HG02885 (cell line): Measurements from ENCODE around the gene PAFAH1B2.
"Not testable (repeated sequence)": the region's sequence is repeated elsewhere in the genome, so short reads cannot be mapped to it uniquely, and the experiment has no call there.

ENCODE experiments used
- ATAC-seq: cut with Tn5 transposase; IDR thresholded peaks from one replicate; pipeline ENCODE4 v1.9.1; 2021; ENCODE audit warnings: mild to moderate bottlenecking; ENCODE audit not compliant: unreplicated experiment, poor library complexity

The PAFAH1B2 gene

DNA sequence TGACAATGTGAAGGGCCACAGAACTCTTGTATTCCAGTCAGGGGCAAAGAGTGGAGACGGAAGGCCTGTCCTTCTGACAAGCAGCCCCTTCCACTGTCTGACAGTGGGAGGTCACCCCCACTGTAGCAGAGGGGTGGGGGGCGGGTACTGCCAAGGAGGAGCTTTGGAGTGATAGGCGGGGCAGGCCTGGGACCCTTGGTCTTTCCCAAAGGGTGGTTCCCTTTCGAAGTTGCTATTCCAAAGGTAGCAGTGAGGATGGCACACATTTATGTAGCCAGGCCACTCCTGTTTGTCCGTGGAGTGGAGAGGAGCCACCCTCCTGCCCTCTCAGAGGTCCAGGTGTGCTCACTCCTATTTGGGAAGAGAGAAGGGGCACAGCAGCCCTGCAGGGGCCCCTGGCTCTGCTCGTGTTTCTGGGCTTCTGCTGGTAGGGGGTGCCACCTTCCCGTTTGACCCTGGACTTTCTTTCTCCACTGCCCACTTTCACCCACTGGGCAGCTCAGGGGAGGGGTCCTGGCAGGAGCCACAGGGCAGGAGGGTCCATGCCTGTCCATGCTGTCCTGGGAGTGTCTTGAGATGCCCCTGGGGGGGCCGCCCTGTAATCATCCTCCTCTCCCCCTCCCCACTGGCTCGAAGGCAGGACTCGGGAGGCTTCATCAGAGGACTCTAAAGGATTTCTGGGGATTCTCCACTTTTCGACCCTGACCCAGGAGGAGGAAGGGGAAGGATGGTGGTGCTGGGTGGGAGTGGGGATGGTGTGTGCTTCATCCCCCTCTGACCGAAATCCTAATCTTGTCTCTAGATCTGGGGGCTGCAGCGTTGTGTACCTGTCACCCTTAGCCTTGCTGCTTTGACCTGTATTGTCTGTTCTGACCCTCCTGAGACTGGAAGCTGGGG, 56.1 kb downstream of the PAFAH1B2 start:
- no peak for ATAC-seq

DNA sequence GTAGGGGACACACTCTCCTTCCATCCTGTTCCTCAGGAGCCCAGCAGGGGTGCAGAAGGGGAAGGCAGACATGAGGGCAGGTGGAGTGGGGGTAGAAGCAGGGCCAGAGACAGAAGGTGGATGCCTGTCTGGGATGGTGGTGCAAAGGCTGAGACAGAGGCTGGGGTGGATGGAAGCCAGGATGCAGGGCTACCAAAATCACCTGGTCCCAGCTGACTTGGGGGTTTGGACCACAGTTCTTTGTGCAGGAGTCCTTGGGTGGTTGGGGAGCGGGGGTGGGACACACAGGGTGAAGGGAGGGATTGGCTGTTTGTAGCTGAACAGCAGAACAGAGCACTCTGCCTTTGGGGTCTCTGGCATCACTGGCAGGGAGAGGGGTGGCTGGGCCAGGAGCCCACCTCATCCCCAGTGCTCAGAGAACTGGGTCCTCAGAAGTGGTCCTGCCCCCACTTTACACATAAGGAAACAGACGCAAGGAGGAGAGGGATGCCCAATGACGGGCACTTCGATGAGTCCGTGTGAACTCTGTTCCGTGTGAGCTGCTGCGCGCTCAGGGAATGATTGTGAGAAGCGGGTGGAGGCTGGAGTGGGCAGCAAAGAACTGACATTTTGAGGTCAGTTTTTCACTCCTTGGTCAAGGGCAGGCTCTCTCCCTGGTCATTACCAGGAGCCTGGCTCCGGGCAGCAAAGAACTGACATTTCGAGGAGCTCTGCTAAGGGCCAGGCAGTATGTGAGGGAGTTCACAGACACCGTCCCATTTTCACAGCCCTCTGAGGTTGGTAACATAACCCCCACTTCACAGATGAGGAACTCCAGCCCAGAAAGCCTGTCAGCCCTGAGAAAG, 56.9 kb downstream of the PAFAH1B2 start:
- ATAC-seq: no peak

DNA sequence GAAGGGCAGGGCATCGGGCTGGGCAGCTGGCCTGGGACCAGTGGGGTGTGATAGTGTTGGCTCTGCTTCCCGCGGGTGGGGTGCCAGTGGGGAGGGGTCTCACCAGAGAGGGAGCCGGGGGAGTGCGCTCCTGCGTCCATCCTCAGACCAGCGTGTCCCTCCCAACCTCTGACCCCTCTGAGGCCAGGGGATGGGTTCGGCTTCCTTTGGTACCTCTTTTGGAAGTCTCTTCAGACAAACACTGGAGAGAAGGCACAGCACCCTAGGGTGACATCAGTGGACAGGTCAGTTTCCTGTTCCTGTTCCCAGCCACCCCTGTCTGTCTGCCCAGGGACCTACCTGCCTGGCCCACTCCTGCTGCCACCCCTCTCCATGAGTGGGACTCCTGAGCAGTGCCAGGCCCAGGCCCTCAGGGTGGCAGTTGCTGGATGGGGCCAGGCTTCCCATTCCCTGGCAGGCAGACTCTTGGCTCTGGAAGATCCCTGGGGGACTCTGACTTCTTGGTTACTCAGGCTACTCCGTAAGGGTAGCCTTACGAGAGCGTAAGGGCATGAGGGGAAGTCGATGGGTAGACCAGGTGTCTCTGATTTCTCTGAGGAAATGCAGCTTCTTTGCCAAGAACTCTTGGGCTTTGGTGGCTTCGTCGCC, 57.7 kb downstream of the PAFAH1B2 start:
- no peak for ATAC-seq

DNA sequence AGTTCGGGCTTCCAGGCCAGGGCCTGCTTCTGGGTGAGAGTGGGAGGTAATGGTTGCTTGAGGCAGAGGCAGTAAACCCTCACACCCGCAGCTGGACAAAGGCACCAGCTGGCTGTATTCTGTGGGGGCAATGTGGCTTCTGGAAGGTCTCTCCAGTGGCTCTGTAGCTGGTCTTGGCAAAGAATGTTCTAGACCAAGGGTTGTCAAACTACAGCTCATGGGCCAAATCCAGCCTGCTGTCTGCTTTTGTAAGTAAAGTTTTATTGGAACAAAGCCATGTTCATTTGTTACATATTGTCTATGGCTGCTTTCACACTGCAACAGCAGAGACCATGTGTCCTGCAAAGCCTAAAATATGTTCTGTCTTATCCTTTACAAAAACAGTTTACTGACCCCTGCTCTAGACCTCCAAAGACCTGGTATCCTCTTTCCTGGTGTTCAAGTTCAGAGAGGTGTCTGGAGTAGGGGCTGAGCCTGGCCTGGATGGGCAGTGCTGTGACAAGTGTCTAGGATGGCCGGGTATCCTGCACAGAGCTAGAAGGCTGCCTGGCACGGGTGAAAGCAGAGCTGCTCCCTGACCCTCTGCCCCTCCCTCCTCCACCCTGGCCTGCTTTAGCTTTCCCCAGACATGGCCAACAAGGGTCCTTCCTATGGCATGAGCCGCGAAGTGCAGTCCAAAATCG, 58.4 kb downstream of the PAFAH1B2 start:
- ATAC-seq: no peak

DNA sequence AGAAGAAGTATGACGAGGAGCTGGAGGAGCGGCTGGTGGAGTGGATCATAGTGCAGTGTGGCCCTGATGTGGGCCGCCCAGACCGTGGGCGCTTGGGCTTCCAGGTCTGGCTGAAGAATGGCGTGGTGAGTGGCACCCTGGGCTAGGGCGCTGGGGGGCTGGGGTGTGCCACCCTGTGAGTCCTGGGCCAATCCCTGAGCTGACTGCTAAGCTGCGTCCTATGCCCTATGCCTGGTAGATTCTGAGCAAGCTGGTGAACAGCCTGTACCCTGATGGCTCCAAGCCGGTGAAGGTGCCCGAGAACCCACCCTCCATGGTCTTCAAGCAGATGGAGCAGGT, 59.0 kb downstream of the PAFAH1B2 start:
- no peak for ATAC-seq

DNA sequence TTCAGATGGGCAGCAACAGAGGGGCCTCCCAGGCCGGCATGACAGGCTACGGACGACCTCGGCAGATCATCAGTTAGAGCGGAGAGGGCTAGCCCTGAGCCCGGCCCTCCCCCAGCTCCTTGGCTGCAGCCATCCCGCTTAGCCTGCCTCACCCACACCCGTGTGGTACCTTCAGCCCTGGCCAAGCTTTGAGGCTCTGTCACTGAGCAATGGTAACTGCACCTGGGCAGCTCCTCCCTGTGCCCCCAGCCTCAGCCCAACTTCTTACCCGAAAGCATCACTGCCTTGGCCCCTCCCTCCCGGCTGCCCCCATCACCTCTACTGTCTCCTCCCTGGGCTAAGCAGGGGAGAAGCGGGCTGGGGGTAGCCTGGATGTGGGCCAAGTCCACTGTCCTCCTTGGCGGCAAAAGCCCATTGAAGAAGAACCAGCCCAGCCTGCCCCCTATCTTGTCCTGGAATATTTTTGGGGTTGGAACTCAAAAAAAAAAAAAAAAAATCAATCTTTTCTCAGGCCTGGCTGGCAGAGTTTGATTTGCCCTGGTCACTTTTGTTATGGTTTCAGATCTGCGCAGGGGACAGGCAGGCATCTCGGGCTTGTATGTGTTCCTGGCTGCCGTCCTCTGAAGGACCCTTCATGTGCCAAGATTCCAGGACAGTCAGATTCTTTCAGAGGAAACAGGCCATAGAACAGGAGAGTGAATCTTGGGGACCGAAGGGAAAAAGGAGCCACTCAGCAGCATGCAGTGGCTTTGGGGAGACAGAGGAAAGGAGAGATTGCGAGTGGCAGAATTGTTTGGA, 60.4 kb downstream of the PAFAH1B2 start:
- ATAC-seq: no peak

DNA sequence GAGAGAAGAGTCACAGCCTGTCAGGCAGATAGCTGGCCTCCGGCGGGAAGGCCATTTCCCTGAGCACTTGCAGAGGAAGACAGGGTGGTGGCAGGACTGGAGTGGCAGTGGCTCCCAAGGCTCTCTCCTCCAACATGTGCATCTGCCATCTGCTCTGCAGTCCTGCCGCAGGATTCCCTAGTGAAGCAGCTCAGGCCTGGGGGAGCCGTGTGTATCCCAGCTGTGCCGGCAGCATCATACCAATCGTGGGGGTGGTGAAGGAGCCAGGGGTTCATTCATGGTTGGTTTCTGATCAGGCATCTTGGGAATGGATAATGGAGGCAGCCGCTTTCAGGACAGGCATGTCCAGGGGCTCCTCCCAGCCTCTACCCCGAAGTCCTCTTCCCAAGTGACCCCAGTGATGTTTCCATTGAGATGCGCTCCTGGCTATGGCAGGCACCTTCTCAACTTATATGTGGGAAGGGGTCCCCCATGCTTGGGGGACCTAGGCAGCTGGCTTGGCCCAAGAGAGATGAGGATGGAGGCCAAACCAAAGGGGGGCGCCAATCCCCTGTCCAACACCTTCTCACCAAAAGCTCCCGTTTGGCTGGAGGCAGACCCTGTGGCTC, 61.2 kb downstream of the PAFAH1B2 start:
- no peak for ATAC-seq

DNA sequence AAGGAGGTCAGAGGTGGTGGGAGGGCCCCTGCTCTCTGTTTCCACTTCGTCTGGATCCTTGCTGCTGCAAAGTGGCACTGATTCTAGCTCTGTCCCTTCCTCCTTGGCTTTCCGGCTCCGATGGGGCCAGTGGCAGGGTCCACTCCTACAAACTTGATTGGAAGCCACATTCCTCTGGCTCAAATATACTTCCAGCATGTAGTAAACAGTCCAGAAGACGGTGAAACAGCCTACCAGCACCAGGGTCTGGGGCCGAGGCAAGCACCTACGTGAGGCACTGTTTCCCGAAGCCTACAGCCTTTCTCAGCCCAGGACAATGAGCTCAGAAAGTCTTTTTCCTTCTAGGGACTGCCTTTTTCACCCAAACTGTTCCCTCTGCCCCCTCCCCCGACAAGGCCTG, 62.0 kb downstream of the PAFAH1B2 start:
- ATAC-seq: not testable (repeated sequence)

DNA sequence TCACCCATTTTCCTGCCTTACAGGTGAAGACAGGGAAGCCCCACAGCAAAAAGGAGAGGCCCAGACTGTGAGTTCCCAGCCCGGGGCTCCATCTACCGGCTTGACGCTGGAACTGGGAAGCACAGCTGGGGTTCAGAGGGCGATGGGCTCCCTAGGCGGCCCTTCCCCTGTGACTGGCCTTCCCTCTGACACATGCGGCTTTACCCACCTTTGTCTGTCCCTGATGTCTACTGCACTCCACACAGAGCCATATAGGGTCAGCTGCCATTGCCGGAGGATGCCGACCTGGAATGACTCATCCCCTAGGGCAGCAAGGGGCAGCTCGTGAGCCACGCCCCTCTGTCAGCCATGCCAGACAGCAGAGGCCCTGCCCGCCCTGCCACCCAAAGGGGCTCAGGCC, 62.8 kb downstream of the PAFAH1B2 start:
- not testable (repeated sequence) for ATAC-seq

DNA sequence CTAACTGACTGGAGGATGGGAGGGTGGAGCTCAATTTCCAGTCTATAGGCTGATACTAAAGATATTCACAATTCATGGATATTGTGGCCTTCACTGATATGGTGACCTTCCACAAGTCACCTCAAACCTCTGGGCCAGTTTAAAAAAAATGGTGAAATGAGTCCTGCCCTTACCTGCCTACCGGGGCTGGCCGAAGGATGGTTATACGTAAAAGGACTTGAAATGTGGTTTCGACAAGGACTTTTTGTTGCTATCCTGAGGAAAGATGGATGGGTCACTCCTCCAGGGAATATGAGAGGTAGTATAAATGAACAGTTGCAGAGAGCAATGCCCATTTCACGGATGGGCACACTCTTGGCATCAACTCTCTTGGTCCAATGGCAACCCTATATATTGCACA, 63.4 kb downstream of the PAFAH1B2 start:
- not testable (repeated sequence) for ATAC-seq

DNA sequence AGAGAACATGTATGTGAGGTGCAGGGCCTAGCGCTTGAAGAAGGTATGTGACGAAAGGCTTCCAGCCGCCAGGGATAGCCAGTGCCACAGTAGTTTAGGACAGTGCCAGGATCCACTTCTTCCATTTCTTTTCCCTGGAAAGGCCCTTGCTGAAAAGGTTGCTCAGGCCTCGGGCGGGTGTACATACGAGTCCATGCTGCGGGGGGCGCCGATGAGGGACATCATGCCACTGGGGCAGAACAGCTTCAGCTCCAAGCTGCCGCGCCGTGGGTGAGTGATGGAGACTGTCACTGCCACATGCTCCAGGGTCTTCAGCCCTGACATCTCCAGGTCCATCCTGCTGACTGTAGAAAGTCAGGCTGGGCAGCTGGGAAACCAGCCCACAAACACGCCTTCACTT, 64.6 kb downstream of the PAFAH1B2 start:
- not testable (repeated sequence) for ATAC-seq

DNA sequence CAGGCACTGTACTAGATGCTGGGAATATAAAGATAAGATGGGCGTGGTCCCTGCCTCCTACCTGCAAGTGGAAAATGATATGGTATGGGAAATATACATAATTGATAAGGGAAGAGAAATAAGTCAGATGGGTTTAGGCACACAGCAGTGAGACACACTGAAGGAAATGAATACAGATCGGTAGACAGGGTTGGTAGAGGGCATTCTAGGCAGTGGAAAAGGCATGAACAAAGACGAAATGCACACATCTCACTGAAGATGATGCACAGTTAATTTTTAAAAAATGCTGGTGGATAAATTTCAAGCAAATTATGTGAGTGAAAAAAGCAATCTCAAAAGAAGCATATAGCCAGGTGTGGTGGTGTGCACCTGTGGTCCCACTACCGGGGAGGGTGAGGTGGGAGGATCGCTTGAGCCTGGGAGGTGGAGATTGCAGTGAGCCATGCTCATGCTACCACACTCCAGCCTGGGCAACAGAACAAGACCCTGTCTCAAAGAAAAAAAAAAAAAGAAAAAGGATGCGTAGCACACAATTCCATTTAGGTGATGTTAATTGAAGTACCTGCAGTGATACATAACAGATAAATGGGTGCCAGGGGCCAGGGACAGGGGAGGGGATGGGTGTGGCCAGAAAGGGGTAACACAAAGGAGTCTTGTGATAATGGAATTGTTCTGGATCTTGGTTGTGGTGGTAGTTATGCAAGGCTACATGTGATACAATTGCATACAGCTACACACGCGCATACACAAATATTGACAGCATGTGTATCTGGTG, 65.5 kb downstream of the PAFAH1B2 start:
- not testable (repeated sequence) for ATAC-seq

DNA sequence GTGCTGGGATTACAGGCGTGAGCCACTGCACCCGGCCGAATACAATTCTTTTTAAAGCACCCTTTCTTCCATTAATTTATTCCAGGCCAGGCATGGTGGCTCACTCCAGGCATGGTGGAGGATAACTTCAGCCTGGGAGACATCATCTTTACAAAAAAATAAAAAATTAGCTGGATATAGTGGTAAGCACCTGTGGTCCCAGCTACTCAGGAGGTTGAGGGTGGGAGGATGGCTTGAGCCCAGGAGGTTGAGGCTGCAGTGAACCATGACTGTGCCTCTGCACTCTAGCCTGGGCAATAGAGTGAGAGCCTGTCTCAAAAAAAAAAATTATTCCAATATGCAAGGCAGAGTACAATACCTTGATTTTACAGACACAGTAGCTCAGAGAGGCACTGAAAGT, 66.5 kb downstream of the PAFAH1B2 start:
- ATAC-seq: no peak

DNA sequence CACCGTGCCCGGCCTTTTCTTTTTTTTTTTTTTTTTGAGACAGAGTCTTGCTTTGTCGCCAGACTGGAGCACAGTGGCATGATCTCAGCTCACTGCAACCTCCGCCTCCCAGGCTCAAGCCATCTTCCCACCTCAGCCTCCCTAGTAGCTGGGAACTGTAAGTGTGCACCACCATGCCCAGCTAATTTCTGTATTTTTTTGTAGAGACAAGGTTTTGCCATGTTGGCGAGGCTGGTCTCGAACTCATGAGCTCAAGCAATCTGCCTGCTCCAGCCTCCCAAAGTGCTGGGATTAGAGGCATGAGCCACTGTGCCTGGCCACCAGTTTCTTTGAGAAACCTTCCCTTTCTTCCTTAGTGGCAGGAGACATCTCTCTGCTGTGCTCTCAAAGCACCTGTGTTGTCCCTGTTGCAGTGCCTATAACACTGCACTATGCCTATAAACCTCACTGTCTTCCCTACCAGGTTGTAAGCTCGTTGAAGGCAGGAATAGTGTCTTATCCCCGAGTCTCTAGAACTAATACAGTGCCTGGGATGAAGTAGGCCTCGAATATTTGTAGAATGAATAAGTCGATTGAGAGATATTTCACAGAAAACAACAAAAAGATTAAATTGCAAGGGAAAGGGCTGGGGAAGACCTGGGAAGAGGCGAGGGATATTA, 68.7 kb downstream of the PAFAH1B2 start:
- no peak for ATAC-seq

DNA sequence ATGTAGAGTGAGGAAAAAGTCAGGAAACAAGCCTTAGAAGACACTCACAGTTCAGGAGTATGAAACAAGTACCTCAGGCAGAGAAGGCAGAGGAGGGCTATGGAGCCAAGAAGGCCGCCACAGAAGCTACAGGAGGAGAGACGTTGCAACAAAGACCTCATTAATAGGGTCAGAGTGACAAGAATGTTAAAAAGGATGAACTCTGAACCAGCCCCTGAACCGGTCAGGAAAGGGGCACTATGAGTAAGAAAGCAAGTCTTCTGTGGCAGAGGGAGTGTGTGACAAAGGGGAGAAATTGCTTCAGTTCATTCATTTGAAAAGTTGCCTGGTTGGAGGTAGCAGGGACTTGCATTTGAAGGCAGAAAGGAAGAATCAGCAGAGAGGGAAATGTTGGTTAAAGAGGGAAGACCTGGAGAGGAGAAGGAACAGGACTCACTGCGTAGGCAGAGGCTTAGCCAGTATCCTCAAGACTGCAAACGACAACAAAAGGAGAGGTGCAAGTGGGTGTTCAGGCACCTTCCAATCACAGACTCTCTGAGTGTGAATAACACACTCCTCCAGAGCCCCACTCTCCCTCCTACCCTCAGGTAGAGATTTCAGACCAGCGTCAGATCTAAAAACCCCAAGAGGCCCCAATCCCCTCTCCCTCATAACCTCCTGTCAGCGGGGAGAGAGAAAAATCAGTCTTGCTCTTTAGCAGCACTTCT, 70.5 kb downstream of the PAFAH1B2 start:
- no peak for ATAC-seq

DNA sequence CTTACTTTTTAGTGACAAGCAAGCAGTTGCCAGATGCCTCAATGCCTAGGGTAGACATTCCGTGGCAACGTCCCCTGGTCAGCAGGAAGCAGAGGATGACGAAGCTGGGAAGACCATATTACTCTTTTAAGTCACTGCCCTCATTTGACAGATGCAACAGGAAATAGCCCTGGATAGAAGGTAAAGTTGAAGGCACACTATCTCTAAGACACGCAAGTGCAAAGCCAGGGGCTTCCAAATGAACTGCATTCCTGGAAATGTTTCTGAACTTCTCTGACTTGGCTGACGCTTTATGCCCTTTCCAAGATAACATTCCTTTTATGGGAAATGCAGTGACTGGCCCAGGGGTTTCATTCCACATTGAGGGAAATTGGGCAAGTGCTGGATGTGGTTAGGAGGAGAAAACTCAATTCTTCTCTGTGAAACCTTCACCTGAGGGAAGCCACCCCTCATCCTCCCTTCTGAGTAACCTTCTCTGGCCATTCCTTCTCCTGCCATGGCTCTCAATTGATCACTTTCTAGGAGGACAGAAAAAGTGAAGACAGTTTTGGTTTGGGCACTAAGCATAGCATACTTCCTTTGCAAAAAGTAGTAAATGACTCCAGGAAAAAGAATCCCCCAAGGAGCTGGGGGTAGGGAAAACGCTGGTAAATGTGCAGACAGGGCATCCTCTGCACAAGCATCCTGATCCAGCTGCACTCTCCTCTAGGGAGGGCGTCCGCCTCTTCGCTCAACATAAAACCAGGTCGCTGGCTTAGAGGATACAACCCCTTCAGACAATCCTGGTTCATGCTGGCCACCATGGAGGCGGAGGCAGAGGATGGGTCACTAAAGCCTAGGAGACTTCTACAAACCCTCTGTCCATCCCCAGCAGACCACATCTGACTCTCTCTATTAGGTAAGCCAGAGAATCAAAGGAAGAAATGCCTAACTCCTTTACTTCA, 73.3 kb downstream of the PAFAH1B2 start:
- ATAC-seq: no peak
